Dedifferentiated amniotic fluid mesenchymal stem cell (primary cell): ENCODE results near the gene POM121.
A peak's percentile ranks its signal among the peaks of the same experiment; 100 is the strongest.
"Not testable (repeated sequence)": the region's sequence is repeated elsewhere in the genome, so short reads cannot be mapped to it uniquely, and the experiment has no call there.

Experiments
- DNase-seq: peaks from one replicate; pipeline ENCODE4 v3.0.0-alpha.2; 2016; ENCODE audit errors: extremely low spot score

The POM121 gene

GRCh38 chr7:72924733-72925545, at the start of gene POM121:
TSS of gene POM121 (plus strand) at chr7:72925095. CDS start at chr7:72925122, 27 bp downstream.
- peak; percentile 70 for DNase-seq

- DNase-seq, result peak; percentile 54
Observed at GRCh38 chr7:72879079-72879736, 45.7 kb upstream of the POM121 start.

GRCh38 chr7:72879737-72880215, 45.1 kb upstream of the POM121 start:
- DNase-seq, result peak; percentile 46

GRCh38 chr7:72891750-72892149, 33.1 kb upstream of the POM121 start:
- DNase-seq, result not testable (repeated sequence)

- DNase-seq, result not testable (repeated sequence)
Observed at GRCh38 chr7:72904740-72905139, 20.2 kb upstream of the POM121 start.

GRCh38 chr7:72908422-72908821, 16.5 kb upstream of the POM121 start:
- not testable (repeated sequence) for DNase-seq

- DNase-seq, result not testable (repeated sequence)
Observed at GRCh38 chr7:72911395-72911794, 13.5 kb upstream of the POM121 start.

GRCh38 chr7:72913750-72914149, 11.1 kb upstream of the POM121 start:
- not testable (repeated sequence) for DNase-seq

- peak; percentile 19 for DNase-seq
Observed at GRCh38 chr7:72914756-72915525, 10.0 kb upstream of the POM121 start.

GRCh38 chr7:72919256-72919775, 5.6 kb upstream of the POM121 start:
- no peak for DNase-seq

- no peak for DNase-seq
Observed at GRCh38 chr7:72924386-72924732, 536 bp upstream of the POM121 start.

- no peak for DNase-seq
Observed at GRCh38 chr7:72925546-72926120, 738 bp downstream of the POM121 start.

GRCh38 chr7:72927791-72928190, 2.9 kb downstream of the POM121 start:
- DNase-seq, result not testable (repeated sequence)

GRCh38 chr7:72928216-72928615, 3.3 kb downstream of the POM121 start:
- DNase-seq, result not testable (repeated sequence)

- not testable (repeated sequence) for DNase-seq
Observed at GRCh38 chr7:72942022-72942705, 17.3 kb downstream of the POM121 start.

GRCh38 chr7:72942956-72943355, 18.1 kb downstream of the POM121 start:
- DNase-seq, result not testable (repeated sequence)

- not testable (repeated sequence) for DNase-seq
Observed at GRCh38 chr7:72944937-72945336, 20.0 kb downstream of the POM121 start.

- not testable (repeated sequence) for DNase-seq
Observed at GRCh38 chr7:72945597-72945996, 20.7 kb downstream of the POM121 start.

GRCh38 chr7:72946130-72946745, 21.3 kb downstream of the POM121 start:
- not testable (repeated sequence) for DNase-seq

GRCh38 chr7:72948714-72949113, 23.8 kb downstream of the POM121 start:
- DNase-seq, result not testable (repeated sequence)
